Anterior cingulate cortex (tissue), 58 donors: ENCODE data around the gene DPP6.

Experiments
- DNase-seq, 58 donors: peaks; one replicate each; lab custom pipeline; 2025; lab: John Stamatoyannopoulos, UW

The DPP6 gene

DNA sequence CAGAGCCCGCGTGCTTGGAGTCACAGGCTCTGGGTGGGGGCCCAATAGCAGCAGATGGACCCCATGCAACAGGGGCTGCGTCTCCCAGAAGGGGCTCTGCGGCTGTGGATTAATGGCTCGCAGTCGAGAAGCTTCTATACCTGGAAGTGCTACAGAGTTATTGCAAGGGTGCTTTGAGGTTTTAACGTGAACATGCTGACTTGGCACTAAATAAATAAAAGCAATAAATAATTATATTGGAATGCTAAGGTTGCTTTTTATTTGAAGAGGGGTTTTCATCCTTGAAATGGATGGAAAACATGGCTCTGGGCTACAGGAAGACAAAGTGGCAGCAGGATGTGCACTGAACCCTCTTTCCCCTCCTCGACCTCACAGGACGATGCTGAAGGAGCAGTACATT lies 828.3 kb downstream of the DPP6 start:
- no peak for DNase-seq

- DNase-seq: no peak
Observed at GRCh38 chr7:154881026-154881425, 828.8 kb downstream of the DPP6 start.

DNA sequence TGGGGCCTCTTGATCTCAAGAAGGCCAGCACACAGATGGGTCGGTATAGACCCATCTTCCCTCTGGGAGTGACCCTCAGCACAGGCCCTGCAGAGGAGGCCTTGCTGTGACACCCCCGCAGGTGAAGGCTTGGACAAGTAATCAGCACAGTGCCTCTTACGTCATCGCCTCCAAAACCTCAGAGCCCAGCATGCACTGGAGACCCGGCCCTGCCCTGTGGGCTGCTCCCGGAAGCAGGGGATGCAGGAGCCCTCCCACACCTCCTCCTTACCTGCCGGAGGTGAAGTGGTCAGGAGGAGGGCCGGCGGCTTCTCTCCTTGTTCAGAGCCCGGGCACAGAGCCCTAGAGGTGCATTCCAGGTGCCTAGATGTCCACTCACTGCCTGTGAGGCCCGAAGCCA lies 829.3 kb downstream of the DPP6 start:
- DNase-seq: no peak

- DNase-seq: no peak
Observed at GRCh38 chr7:154882931-154883474, 830.8 kb downstream of the DPP6 start.

GRCh38 chr7:154884348-154884920 lies 832.2 kb downstream of the DPP6 start:
- no peak for DNase-seq

GRCh38 chr7:154886591-154886990 lies 834.4 kb downstream of the DPP6 start:
- no peak for DNase-seq

- DNase-seq: no peak
Observed at GRCh38 chr7:154888690-154889089, 836.5 kb downstream of the DPP6 start.

GRCh38 chr7:154892459-154892858 lies 840.3 kb downstream of the DPP6 start:
- DNase-seq: no peak

DNA sequence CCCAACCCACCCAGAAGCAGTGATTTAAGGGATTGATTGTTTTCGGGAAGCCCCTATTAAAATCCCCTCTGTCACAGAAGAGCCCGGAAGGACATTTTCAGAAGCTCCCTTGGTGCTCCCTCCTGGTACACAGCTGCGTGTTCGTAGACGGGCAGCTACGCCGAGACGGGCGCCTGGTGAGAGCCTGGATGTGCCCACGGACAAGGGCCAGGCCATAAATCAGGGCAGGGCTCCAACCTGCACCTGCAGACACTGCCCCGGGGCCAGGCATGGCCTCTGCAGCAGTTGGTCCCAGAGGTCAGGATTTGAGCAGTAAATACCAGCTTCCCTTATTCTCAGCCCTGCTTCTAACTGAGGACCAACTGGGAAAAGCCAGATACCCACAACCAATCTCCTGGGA lies 843.9 kb downstream of the DPP6 start:
- DNase-seq: no peak

DNA sequence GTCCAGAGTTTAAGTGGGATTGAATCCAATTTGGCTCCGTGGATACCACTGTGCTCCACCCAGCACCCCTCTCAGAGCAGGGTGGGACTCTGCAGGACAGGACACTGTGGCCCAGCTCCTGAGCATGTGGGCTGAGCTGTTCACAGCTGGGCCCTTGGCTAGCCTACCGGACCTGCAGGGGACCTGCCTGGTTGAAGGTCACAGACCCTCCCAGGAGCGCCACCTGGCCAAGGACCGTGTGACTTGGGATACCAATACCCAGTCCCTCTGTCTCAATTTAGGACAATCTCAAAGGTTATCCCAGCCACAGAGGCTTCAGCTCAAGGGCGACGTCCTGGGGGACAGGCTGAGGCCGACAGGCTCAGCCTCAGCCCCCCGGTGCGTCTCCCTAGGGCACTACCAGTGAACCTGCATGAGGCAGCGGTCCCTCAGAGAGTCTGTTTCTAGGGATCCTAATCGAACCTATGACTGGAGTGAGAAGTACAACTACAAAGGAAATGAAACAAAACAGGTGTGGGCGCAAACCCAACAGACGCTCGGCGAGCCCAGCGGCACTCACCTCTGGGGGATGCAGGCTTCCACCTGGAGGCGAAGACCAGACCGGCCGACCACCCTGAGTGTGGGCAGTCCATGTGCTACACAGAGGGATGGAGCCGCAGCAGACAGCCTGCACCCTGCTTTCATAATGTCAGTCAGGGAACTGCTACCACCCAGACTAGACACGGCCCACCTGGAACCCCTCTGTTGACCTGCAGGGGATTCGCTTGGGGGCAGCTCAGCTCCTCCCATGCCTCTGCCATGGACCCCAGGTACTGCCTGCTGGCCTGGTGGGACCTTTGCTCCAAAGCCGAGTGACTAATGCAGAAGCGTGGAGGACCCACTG lies 847.0 kb downstream of the DPP6 start:
- DNase-seq: no peak

GRCh38 chr7:154899862-154900261 lies 847.7 kb downstream of the DPP6 start:
- DNase-seq: no peak

DNA sequence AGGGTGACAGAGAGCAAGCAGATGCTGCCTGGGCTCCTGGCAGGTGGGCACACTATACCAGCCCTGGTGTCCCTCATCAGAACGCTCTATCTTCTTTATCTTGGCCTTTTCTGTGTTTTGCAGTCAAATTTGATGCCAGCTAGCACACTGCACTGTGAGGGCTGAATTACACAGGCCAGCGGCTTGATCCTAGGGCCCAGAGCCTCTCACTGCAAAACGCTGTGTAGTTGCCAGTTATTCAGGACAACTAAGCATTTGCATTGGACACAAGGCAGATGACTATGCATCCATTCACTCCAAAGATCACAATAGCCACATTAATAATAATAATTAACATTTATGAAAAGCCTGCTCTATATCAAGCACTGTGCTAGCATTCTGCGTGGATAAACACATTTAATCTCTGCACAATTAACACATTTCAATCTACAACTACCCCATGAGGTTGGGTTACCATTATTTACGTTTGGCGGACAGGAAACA lies 850.4 kb downstream of the DPP6 start:
- DNase-seq: peak in 15 of 58 donors; percentile 10 to 66 (median 34)

- peak in 14 of 58 donors; percentile 8 to 66 (median 22) for DNase-seq
Observed at GRCh38 chr7:154903083-154903731, 851.0 kb downstream of the DPP6 start.

DNA sequence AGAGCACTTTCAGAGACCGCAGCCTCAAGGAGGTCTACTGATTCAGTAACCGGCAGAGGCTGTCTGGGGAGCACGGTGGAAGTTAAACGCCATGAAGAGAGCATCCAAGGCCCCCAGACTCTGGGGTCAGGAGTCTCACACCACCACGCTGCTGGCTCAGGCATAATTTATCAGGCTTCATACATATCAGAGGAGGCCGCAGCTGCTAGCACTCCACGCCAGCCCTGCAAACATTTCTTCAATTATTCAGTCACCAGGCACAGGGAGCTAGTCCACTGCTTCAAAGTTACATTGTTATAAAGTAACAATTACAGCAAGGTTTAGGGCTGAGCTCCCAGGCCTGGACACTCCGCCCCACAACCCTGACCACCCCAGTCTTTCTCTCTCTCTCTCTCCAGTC lies 852.9 kb downstream of the DPP6 start:
- DNase-seq: no peak

DNA sequence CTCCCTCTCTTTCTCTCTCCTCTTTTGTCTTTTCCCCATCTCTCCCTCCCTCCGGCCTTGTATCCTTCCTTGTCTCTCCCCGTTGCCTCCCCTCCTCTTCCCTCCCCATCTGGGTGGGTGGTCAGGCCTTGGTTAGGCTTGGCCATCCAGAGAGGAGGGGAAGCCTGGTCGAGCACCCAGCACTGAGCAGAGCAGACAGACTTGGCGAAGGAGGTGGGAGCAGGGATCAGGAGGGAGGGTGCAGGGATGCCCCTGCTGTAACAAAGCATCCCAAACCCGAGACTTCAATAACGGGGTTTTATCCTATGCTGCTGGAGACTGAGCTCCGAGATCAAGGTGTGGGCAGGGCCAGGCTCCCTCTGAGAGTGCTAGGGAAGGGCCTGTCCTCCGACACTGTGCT lies 853.4 kb downstream of the DPP6 start:
- DNase-seq: no peak

DNA sequence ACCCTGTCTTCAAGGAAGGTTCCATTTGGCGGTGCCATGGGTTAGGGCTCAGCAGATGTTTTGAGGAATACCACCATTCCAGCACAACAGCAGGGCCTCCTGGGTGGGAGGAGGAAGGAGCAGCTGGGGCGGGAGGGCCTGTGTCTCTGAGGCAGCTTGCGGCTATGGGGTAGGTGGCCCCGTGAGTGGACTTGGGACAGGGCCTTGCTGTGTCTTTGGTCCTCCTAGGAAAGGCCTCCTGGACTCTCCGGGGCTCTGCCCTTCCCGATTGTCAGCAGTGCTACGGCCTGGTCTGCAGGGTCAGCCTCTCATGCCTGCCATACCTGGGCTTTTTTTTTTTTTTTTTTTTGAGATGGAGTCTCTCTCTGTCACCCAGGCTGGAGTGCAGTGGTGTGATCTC lies 854.0 kb downstream of the DPP6 start:
- DNase-seq: no peak

DNA sequence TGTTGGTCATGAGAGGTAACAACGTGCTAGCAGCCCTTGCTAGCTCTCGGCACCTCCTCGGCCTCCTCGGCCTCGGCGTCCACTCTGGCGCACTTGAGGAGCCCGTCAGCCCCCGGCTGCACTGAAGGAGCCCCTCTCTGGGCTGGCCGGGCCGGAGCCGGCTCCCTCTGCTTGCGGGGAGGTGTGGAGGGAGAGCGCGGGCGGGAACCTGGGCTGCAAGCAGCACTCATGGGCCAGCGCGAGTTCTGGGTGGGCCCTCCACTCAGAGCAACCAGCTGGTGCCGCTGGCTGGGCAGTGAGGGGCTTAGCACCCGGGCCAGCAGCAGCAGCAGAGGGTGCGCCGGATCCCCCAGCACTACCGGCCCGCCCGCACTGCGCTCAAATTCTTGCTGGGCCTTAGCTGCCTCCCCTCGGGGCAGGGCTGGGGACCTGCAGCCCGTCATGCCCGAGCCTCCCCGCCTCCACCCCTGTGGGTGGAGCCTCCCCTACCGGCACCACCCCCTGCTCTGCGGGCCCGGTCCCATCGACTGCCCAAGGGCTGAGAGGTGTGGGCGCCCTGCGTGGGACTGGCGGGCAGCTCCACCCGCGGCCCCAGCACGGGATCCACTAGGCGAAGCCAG lies 854.6 kb downstream of the DPP6 start:
- no peak for DNase-seq

GRCh38 chr7:154907651-154908620 lies 855.7 kb downstream of the DPP6 start:
- DNase-seq: no peak
